SK-N-SH (cell line): ENCODE results near the gene SMYD1. TPM values are rescaled to one million over a fixed set of nuclear protein-coding genes. Genes with fewer than 3 reads are reported as not detected.

Experiments used
- CTCF ChIA-PET: fragments of 300-600, 350-600 bp; formaldehyde crosslinking; extraction: SDS; loops from one replicate; lab custom pipeline; 2021; lab: Yijun Ruan, JAX
- POLR2A ChIA-PET: fragments of 350-600 bp; sonication (Branson Sonifier 250); formaldehyde crosslinking; extraction: SDS; loops from one replicate; lab custom pipeline; 2020; ENCODE audit warnings: antibody characterized with exemption, inconsistent platforms; lab: Yijun Ruan, JAX
- DNase-seq: peaks from one replicate; pipeline ENCODE4 v3.0.0; 2012
- H2AFZ ChIP-seq: fragments of 200-600 bp; sonication (generic); 2 replicates; pipeline ENCODE4 v1.8.1; 2016; ENCODE audit warnings: antibody characterized with exemption, mild to moderate bottlenecking, low read depth
- H3F3A ChIP-seq: fragments of 200-600 bp; sonication (generic); replicated peaks from 2 replicates; pipeline ENCODE3; 2016; ENCODE audit warnings: antibody characterized with exemption, mild to moderate bottlenecking; ENCODE audit not compliant: insufficient read depth
- H3K27ac ChIP-seq, 2 experiments: fragments of 200-500 bp in 1 of 2; fragments of 200-600 bp in 1 of 2; sonication (Bioruptor generic) in 1 of 2; sonication (generic), shearing (Covaris generic) in 1 of 2; 2 replicates each; pipeline versions ENCODE4 v1.5.1 to v1.6.1; 2014 to 2016; ENCODE audit warnings: low read depth in 2 of 2, inconsistent platforms in 1 of 2, low read length in 1 of 2, mild to moderate bottlenecking in 1 of 2, mixed read lengths in 1 of 2
- H3K27me3 ChIP-seq: fragments of 200-600 bp; sonication (generic), shearing (Covaris generic); 2 replicates; pipeline ENCODE4 v1.6.1; 2016; ENCODE audit warnings: mixed run types; ENCODE audit not compliant: insufficient read depth
- H3K36me3 ChIP-seq, 2 experiments: fragments of 200-500 bp in 1 of 2; fragments of 200-600 bp in 1 of 2; sonication (Bioruptor generic) in 1 of 2; sonication (generic) in 1 of 2; replicated peaks in 1 of 2; 2 replicates each; pipeline versions ENCODE3 to v1.5.1; 2014 to 2016; ENCODE audit warnings: low read length in 1 of 2, mild to moderate bottlenecking in 1 of 2; ENCODE audit not compliant: insufficient read depth in 2 of 2, control insufficient read depth in 1 of 2
- H3K4me1 ChIP-seq, 2 experiments: fragments of 200-500 bp in 1 of 2; fragments of 200-600 bp in 1 of 2; sonication (Bioruptor generic) in 1 of 2; sonication (generic), shearing (Covaris generic) in 1 of 2; 2 replicates each; pipeline versions ENCODE4 v1.5.1 to v1.6.1; 2014 to 2016; ENCODE audit warnings: low read depth in 1 of 2, low read length in 1 of 2, mixed run types in 1 of 2; ENCODE audit not compliant: insufficient read depth in 2 of 2, control insufficient read depth in 1 of 2
- H3K4me2 ChIP-seq: fragments of 200-600 bp; sonication (generic), shearing (Covaris generic); 2 replicates; pipeline ENCODE4 v1.6.1; 2017; ENCODE audit warnings: mixed run types
- H3K4me3 ChIP-seq, 2 experiments: fragments of 200-500 bp in 1 of 2; fragments of 200-600 bp in 1 of 2; sonication (Bioruptor generic) in 1 of 2; sonication (generic), shearing (Covaris generic) in 1 of 2; 2 replicates each; pipeline versions ENCODE4 v1.5.1 to v1.8.1; 2014 to 2016; ENCODE audit warnings: low read depth in 2 of 2, inconsistent platforms in 1 of 2, low read length in 1 of 2, mild to moderate bottlenecking in 1 of 2, mixed read lengths in 1 of 2, moderate library complexity in 1 of 2
- H3K79me2 ChIP-seq: fragments of 200-600 bp; sonication (generic); 2 replicates; pipeline ENCODE4 v1.8.1; 2017; ENCODE audit warnings: mild to moderate bottlenecking; ENCODE audit not compliant: insufficient read depth
- H3K9ac ChIP-seq: fragments of 200-600 bp; sonication (generic); 2 replicates; pipeline ENCODE4 v1.6.1; 2017; ENCODE audit warnings: mixed run types
- H3K9me2 ChIP-seq: fragments of 200-600 bp; sonication (generic); 2 replicates; pipeline ENCODE4 v1.6.1; 2017; ENCODE audit warnings: mixed run types
- H3K9me3 ChIP-seq: fragments of 200-600 bp; sonication (generic); 2 replicates; pipeline ENCODE4 v1.6.1; 2017; ENCODE audit warnings: mixed run types, mild to moderate bottlenecking, moderate library complexity
- H4K20me1 ChIP-seq: fragments of 200-600 bp; sonication (generic); 2 replicates; pipeline ENCODE4 v1.6.1; 2017; ENCODE audit warnings: mild to moderate bottlenecking, mixed run types; ENCODE audit not compliant: insufficient read depth
- CHD2 ChIP-seq: fragments of 150-350 bp; IDR thresholded peaks from 2 replicates; pipeline ENCODE4 v1.6.1; 2018; ENCODE audit warnings: low read length; ENCODE audit not compliant: partially characterized antibody
- ELF1 ChIP-seq: IDR thresholded peaks from 2 replicates; pipeline ENCODE4 v1.4.0; 2012
- EP300 ChIP-seq, 2 experiments: IDR thresholded peaks; 2 replicates each; pipeline versions ENCODE4 v1.4.0 to v1.6.1; 2012; ENCODE audit warnings: borderline replicate concordance in 1 of 2, low read depth in 1 of 2, low read length in 1 of 2
- EZH2phosphoT487 ChIP-seq: fragments of 200-600 bp; sonication (generic); IDR thresholded peaks from 2 replicates; pipeline ENCODE4 v1.6.1; 2017; ENCODE audit warnings: low read depth, mixed run types, mild to moderate bottlenecking, antibody characterized with exemption, moderate library complexity, borderline replicate concordance
- FOSL2 ChIP-seq: IDR thresholded peaks from 2 replicates; pipeline ENCODE4 v1.4.0; 2012; ENCODE audit warnings: low read depth, mild to moderate bottlenecking, moderate library complexity, borderline replicate concordance
- FOXJ3 ChIP-seq: sonication (generic); formaldehyde crosslinking; IDR thresholded peaks from 2 replicates; pipeline ENCODE4 v1.5.1; 2020; ENCODE audit warnings: mild to moderate bottlenecking, missing genetic modification reagents
- GATA2 ChIP-seq: sonication (generic); formaldehyde crosslinking; IDR thresholded peaks from 2 replicates; pipeline ENCODE4 v1.5.0; 2020; ENCODE audit warnings: mild to moderate bottlenecking, missing genetic modification reagents
- IRF3 ChIP-seq: fragments of 150-350 bp; IDR thresholded peaks from 2 replicates; pipeline ENCODE4 v1.6.1; 2016; ENCODE audit warnings: mild to moderate bottlenecking, low read depth, low read length
- JUND ChIP-seq: IDR thresholded peaks from 2 replicates; pipeline ENCODE4 v1.4.0; 2012
- MEF2A ChIP-seq: IDR thresholded peaks from 2 replicates; pipeline ENCODE4 v1.4.0; 2012; ENCODE audit warnings: low read depth, borderline replicate concordance
- MXI1 ChIP-seq: IDR thresholded peaks from 2 replicates; pipeline ENCODE4 v1.6.1; 2012; ENCODE audit warnings: mild to moderate bottlenecking, low read depth, low read length, improper control_type of control experiment
- NRF1 ChIP-seq: IDR thresholded peaks from 2 replicates; pipeline ENCODE4 v1.6.1; 2012; ENCODE audit warnings: low read depth, mild to moderate bottlenecking, low read length
- POLR2AphosphoS5 ChIP-seq: IDR thresholded peaks from 2 replicates; pipeline ENCODE4 v1.6.1; 2012; ENCODE audit warnings: low read depth, low read length
- RCOR1 ChIP-seq: fragments of 150-350 bp; IDR thresholded peaks from 2 replicates; pipeline ENCODE4 v1.6.1; 2017; ENCODE audit warnings: antibody characterized with exemption, low read length
- RFX5 ChIP-seq: IDR thresholded peaks from 2 replicates; pipeline ENCODE4 v1.6.1; 2012; ENCODE audit warnings: mild to moderate bottlenecking, improper control_type of control experiment, low read length
- RXRA ChIP-seq: IDR thresholded peaks from 2 replicates; pipeline ENCODE4 v1.4.0; 2012; ENCODE audit warnings: low read depth, mild to moderate bottlenecking, borderline replicate concordance
- SIN3A ChIP-seq: IDR thresholded peaks from 2 replicates; pipeline ENCODE4 v1.6.1; 2012; ENCODE audit warnings: low read depth, mild to moderate bottlenecking, low read length, moderate library complexity, borderline replicate concordance
- TAF1 ChIP-seq: IDR thresholded peaks from 2 replicates; pipeline ENCODE4 v1.6.1; 2012; ENCODE audit warnings: low read depth, mild to moderate bottlenecking, low read length, moderate library complexity, borderline replicate concordance
- TCF12 ChIP-seq: IDR thresholded peaks from 2 replicates; pipeline ENCODE4 v1.4.0; 2012
- TEAD4 ChIP-seq: IDR thresholded peaks from 2 replicates; pipeline ENCODE4 v1.4.0; 2012; ENCODE audit warnings: mild to moderate bottlenecking, borderline replicate concordance; ENCODE audit not compliant: insufficient read depth
- USF2 ChIP-seq: fragments of 150-350 bp; IDR thresholded peaks from 2 replicates; pipeline ENCODE4 v1.6.1; 2017; ENCODE audit warnings: antibody characterized with exemption, low read length, low read depth, borderline replicate concordance
- ZBTB33 ChIP-seq: IDR thresholded peaks from 2 replicates; pipeline ENCODE4 v1.4.0; 2012; ENCODE audit warnings: low read depth, borderline replicate concordance
- WGBS: methylation state at CpG from one replicate; pipeline ENCODE4 v1.1.6; 2017; ENCODE audit warnings: low lambda C conversion rate; 5-methylcytosine and 5-hydroxymethylcytosine counted together
- polyA plus RNA-seq, 3 experiments: library from polyadenylated mRNA; depleted of rRNA; stranded (reverse); fragments of >200 nt; gene quantifications; 2 replicates each; pipeline ENCODE4 v1.2.3, GENCODE V29; 2012
- TF ChIP-seq, protein P1 (sequence below): IDR thresholded peaks from 2 replicates; pipeline ENCODE4 v1.4.0; 2012; ENCODE audit warnings: low read depth, borderline replicate concordance
- TF ChIP-seq, protein P2 (sequence below): IDR thresholded peaks from 2 replicates; pipeline ENCODE4 v1.4.0; 2012; ENCODE audit warnings: low read depth

SMYD1 gene
- polyA plus RNA-seq, 1 of the 3 experiments (the other 2 are of a cell fraction), result not detected

GRCh38 chr2:88036606-88037005, 31.0 kb upstream of the SMYD1 start (continued):
- TF ChIP-seq EZH2phosphoT487 (no peak), MEF2A (no peak), RCOR1 (no peak), GATA2 (CRISPR knock-in tag) (no peak), TCF12 (no peak), FOXJ3 (CRISPR knock-in tag) (no peak)
- TF ChIP-seq, protein P1, sequence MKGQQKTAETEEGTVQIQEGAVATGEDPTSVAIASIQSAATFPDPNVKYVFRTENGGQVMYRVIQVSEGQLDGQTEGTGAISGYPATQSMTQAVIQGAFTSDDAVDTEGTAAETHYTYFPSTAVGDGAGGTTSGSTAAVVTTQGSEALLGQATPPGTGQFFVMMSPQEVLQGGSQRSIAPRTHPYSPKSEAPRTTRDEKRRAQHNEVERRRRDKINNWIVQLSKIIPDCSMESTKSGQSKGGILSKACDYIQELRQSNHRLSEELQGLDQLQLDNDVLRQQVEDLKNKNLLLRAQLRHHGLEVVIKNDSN, result no peak
- TF ChIP-seq, all 33 proteins: peak for 0

DNA sequence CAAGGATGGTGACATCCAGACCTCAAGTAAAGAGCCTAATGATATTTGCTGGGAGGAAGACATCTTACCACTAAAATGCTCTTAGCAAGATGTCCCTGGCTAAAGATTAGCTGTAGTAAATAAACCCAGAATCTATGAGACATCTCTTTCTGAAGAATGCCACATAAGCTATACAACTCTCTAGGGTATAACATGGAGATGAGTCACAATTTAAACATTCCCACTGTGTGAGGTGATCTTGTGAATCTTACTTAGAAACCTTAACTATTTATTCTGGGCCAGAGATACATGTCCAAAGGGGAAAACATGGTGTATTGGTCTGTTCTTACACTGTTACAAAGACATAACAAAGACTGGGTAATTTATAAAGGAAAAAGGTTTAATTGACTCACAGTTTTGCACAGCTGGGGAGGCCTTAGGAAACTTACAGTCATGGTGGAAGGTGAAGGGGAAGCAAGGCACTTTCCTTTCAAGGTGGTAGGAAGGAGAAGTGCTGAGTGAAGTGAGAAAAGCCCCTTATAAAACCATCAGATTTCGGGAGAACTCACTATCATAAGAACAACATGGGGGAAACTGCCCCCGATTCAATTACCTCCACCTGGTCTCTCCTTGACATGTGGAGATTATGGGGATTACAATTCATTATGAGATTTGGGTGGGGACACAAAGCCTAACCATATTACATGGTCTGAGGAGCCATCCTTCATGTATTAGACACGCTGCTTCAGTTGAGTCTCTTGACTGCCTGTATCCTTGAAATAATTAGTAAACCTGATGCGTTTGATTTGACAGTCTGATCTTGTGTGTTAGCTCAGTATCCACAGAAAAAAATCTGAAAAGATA, 29.1 kb upstream of the SMYD1 start:
- H4K20me1 ChIP-seq, result no peaks in the 10 kb centered on the region; the same call in 1 of the 2 replicates
- peaks cover 31% of the 10 kb centered on the region for H3F3A ChIP-seq
- peak overlapping the region in 1 of 2 experiments; percentile 88; a peak in 2 of 4 replicates for H3K27ac ChIP-seq
- no peaks in the 10 kb centered on the region for H3K9me3 ChIP-seq
- no peak overlapping the region for H2AFZ ChIP-seq
- DNase-seq, result no peak
- no peak overlapping the region; the same call in 1 of the 2 replicates for H3K9ac ChIP-seq
- TF ChIP-seq SIN3A (no peak), TAF1 (no peak), IRF3 (no peak), RFX5 (no peak), NRF1 (no peak), RXRA (no peak), FOSL2 (peak; percentile 80; the same call in 1 of the 2 replicates), MXI1 (no peak), FOXJ3 (CRISPR knock-in tag) (no peak), USF2 (no peak), TEAD4 (peak; percentile 49; the same call in 1 of the 2 replicates), EP300 (IDR thresholded peaks at IDR 0.05; ENCODE audit: borderline replicate concordance in 1 of 2, low read depth in 1 of 2, low read length in 1 of 2) (no peak), POLR2AphosphoS5 (peak; percentile 23; the same call in 1 of the 2 replicates), ZBTB33 (no peak), RCOR1 (no peak), CHD2 (no peak), JUND (peak; percentile 69), TCF12 (peak; percentile 55), ELF1 (no peak)
- TF ChIP-seq, protein P1, result no peak
- TF ChIP-seq, protein P2, sequence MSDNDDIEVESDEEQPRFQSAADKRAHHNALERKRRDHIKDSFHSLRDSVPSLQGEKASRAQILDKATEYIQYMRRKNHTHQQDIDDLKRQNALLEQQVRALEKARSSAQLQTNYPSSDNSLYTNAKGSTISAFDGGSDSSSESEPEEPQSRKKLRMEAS, result no peak
- 93% methylated on average over 4 of the region's 4 CpGs for WGBS
- POLR2A ChIA-PET, result no interaction called here
- no peaks in the 10 kb centered on the region for H3K9me2 ChIP-seq
- H3K27me3 ChIP-seq, result no peaks in the 10 kb centered on the region
- H3K4me2 ChIP-seq, result 0 out of 2 replicates have a peak overlapping the region, but pooled peaks have one; percentile 2
- peaks cover 0 to 17% of the 10 kb centered on the region in 2 experiments; a peak in 1 of 4 replicates for H3K4me1 ChIP-seq
- peaks cover 32% of the 10 kb centered on the region in 2 experiments for H3K36me3 ChIP-seq
- no peak overlapping the region for H3K4me3 ChIP-seq
- CTCF ChIA-PET, result interaction anchor here (0.8 to 1.5 kb wide), 4 partner anchors 21 to 38 kb away, joined by 3 to 6 read pairs (median 4); no protein-coding TSS in a partner anchor
- peaks cover 64% of the 10 kb centered on the region for H3K79me2 ChIP-seq
